ENCODE data around the gene GMPS. TPM values are rescaled to one million over a fixed set of nuclear protein-coding genes. Genes with fewer than 3 reads are reported as not detected.
"Not testable (repeated sequence)": the region's sequence is repeated elsewhere in the genome, so short reads cannot be mapped to it uniquely, and the experiment has no call there.

The GMPS gene
- total RNA-seq, 1 donor from 2014 or later = 82.3 TPM

DNA sequence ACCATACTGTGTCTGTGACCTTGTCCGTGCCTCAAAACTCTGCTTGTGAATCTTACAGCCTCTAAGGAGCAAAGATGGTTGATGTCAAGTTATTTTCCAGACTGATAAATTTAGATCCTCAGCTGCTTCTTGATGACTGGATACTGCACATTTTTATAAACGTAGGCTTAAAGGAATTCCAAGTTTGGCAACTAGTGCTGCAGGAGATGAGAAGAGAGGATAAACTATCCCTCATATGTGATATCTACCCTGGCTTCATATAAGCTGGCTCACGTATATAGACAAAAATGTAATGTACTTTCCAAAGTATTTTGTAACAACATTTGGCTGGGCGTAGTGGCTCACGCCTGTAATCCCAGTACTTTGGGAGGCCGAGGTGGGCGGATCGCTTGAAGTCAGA, 89.6 kb downstream of the GMPS start:
- no peak for DNase-seq
- Mint-ChIP-seq H3K4me1 (ENCODE audit: low read depth, unreplicated experiment) (no peaks in the 10 kb centered on the region), H3K36me3 (ENCODE audit: unreplicated experiment) (peaks cover 5% of the 10 kb centered on the region), H3K27me3 (ENCODE audit: unreplicated experiment) (peaks cover 2% of the 10 kb centered on the region), H3K27ac (ENCODE audit: unreplicated experiment) (no peak overlapping the region), H3K4me3 (ENCODE audit: unreplicated experiment) (no peak overlapping the region), H3K9me3 (ENCODE audit: unreplicated experiment) (no peaks in the 10 kb centered on the region)
- TF ChIP-seq, protein P1, sequence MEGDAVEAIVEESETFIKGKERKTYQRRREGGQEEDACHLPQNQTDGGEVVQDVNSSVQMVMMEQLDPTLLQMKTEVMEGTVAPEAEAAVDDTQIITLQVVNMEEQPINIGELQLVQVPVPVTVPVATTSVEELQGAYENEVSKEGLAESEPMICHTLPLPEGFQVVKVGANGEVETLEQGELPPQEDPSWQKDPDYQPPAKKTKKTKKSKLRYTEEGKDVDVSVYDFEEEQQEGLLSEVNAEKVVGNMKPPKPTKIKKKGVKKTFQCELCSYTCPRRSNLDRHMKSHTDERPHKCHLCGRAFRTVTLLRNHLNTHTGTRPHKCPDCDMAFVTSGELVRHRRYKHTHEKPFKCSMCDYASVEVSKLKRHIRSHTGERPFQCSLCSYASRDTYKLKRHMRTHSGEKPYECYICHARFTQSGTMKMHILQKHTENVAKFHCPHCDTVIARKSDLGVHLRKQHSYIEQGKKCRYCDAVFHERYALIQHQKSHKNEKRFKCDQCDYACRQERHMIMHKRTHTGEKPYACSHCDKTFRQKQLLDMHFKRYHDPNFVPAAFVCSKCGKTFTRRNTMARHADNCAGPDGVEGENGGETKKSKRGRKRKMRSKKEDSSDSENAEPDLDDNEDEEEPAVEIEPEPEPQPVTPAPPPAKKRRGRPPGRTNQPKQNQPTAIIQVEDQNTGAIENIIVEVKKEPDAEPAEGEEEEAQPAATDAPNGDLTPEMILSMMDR (IDR thresholded peaks at IDR 0.05; ENCODE audit: partially characterized antibody, unreplicated experiment) = no peak

DNA sequence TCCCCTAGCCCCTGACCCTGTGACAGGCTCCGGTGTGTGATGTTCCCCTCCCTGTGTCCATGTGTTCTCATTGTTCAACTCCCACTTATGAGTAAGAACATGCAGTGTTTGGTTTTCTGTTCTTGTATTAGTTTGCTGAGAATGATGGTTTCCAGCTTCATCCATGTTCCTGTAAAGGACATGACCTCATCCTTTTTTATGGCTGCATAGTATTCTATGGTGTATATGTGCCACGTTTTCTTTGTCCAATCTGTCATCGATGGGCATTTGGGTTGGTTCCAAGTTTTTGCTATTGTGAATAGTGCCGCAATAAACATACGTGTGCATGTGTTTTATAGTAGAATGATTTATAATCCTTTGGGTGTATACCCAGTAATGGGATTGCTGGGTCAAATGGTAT, 90.6 kb downstream of the GMPS start:
- not testable (repeated sequence) for H3K4me1 Mint-ChIP-seq (ENCODE audit: low read depth, unreplicated experiment); H3K36me3 Mint-ChIP-seq (ENCODE audit: unreplicated experiment); H3K27ac Mint-ChIP-seq (ENCODE audit: unreplicated experiment); H3K9me3 Mint-ChIP-seq (ENCODE audit: unreplicated experiment); H3K27me3 Mint-ChIP-seq (ENCODE audit: unreplicated experiment); DNase-seq; H3K4me3 Mint-ChIP-seq (ENCODE audit: unreplicated experiment)

DNA sequence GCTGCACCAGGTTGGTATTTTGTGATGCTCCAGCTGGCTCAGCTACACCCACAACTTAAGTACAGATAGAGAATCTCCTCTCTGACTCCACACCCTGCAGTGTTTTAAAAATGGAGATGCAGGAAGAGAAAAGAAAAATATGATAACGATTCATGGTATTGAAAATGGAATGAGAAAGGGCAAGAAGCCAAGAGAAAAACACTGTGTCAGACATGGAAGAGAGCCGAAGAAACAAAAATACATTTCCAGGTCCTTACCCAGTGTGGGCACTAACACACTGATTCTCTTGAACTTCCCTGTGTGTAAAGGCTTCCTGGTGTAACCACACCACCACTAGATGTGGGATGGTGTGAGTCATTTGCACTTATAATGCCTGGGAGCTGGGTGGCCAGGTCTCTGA, 93.1 kb downstream of the GMPS start:
- H3K4me1 Mint-ChIP-seq (ENCODE audit: low read depth, unreplicated experiment) = no peaks in the 10 kb centered on the region
- no peak overlapping the region for H3K27ac Mint-ChIP-seq (ENCODE audit: unreplicated experiment)
- peaks cover 5% of the 10 kb centered on the region for H3K36me3 Mint-ChIP-seq (ENCODE audit: unreplicated experiment)
- no peak for DNase-seq
- H3K4me3 Mint-ChIP-seq (ENCODE audit: unreplicated experiment) = no peak overlapping the region
- H3K9me3 Mint-ChIP-seq (ENCODE audit: unreplicated experiment) = peaks cover 2% of the 10 kb centered on the region
- TF ChIP-seq, protein P1 (IDR thresholded peaks at IDR 0.05; ENCODE audit: partially characterized antibody, unreplicated experiment) = no peak
- peaks cover 2% of the 10 kb centered on the region for H3K27me3 Mint-ChIP-seq (ENCODE audit: unreplicated experiment)

- peaks cover 2% of the 10 kb centered on the region for H3K27me3 Mint-ChIP-seq (ENCODE audit: unreplicated experiment)
- no peak overlapping the region for H3K27ac Mint-ChIP-seq (ENCODE audit: unreplicated experiment)
- H3K36me3 Mint-ChIP-seq (ENCODE audit: unreplicated experiment) = no peaks in the 10 kb centered on the region
- no peak overlapping the region for H3K4me3 Mint-ChIP-seq (ENCODE audit: unreplicated experiment)
- TF ChIP-seq, protein P1 (IDR thresholded peaks at IDR 0.05; ENCODE audit: partially characterized antibody, unreplicated experiment) = no peak
- no peaks in the 10 kb centered on the region for H3K4me1 Mint-ChIP-seq (ENCODE audit: low read depth, unreplicated experiment)
- DNase-seq = no peak
- peaks cover 2% of the 10 kb centered on the region for H3K9me3 Mint-ChIP-seq (ENCODE audit: unreplicated experiment)
Measured at GRCh38 chr3:155970398-155970797, 99.9 kb downstream of the GMPS start.

DNA sequence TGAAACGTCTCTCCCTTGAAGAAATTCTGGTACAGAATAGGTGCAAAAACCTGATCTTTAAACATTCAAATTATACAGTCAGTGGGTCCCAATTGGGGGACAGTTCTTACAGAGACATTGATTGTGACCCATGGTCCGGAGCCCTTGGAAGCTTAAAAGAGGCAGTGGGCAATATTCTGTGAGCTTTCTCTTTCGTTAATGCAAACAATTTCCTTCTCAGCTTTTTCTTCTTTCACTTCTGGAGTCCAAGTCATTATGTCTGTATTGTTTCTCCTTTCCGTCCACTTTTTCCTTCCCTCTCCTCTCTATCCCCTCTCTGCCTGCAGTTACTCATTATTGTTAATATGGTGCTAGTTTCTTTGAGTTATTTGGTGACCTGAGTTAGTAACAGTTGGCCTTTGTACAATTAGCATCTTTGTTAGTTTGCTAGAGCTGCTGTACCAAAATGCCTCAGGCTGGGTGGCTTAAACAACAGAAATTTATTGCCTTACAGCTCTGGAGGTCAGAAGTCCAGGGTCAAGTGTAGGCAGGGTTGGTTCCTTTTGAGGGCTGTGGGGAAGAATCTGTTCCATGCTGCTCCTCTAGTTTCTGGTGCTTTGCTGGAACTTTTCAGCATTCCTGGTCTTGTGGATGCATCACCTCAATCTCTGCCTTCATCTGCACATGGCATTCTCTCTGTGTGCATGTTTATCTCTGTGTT, 102.6 kb downstream of the GMPS start:
- H3K36me3 Mint-ChIP-seq (ENCODE audit: unreplicated experiment) = no peaks in the 10 kb centered on the region
- peaks cover 3% of the 10 kb centered on the region for H3K27me3 Mint-ChIP-seq (ENCODE audit: unreplicated experiment)
- TF ChIP-seq, protein P1 (IDR thresholded peaks at IDR 0.05; ENCODE audit: partially characterized antibody, unreplicated experiment) = no peak
- no peak overlapping the region for H3K4me3 Mint-ChIP-seq (ENCODE audit: unreplicated experiment)
- H3K9me3 Mint-ChIP-seq (ENCODE audit: unreplicated experiment) = no peaks in the 10 kb centered on the region
- DNase-seq = no peak
- no peak overlapping the region for H3K27ac Mint-ChIP-seq (ENCODE audit: unreplicated experiment)
- H3K4me1 Mint-ChIP-seq (ENCODE audit: low read depth, unreplicated experiment) = no peaks in the 10 kb centered on the region

Measured in glutamatergic neuron (in vitro differentiated cells).